Stimulated activated CD4-positive, alpha-beta T cell treated with anti-CD3 and anti-CD28 coated beads, Interleukin-12 subunit alpha, Interleukin-12 subunit beta, amount 100 ng/mL, for 24 hours (primary cell): ENCODE measurements around the gene C1QL1.
"Not testable (repeated sequence)": the region's sequence is repeated elsewhere in the genome, so short reads cannot be mapped to it uniquely, and the experiment has no call there.

Source experiments
- DNase-seq, 2 experiments: peaks; one replicate each; pipeline ENCODE4 v3.0.0-alpha.2; 2020; ENCODE audit warnings: low read depth in 2 of 2

Gene C1QL1

GRCh38 chr17:44961921-44962350 lies 6.2 kb downstream of the C1QL1 start:
- DNase-seq: no peak

GRCh38 chr17:44960691-44961090 lies 7.4 kb downstream of the C1QL1 start:
- no peak for DNase-seq

DNA sequence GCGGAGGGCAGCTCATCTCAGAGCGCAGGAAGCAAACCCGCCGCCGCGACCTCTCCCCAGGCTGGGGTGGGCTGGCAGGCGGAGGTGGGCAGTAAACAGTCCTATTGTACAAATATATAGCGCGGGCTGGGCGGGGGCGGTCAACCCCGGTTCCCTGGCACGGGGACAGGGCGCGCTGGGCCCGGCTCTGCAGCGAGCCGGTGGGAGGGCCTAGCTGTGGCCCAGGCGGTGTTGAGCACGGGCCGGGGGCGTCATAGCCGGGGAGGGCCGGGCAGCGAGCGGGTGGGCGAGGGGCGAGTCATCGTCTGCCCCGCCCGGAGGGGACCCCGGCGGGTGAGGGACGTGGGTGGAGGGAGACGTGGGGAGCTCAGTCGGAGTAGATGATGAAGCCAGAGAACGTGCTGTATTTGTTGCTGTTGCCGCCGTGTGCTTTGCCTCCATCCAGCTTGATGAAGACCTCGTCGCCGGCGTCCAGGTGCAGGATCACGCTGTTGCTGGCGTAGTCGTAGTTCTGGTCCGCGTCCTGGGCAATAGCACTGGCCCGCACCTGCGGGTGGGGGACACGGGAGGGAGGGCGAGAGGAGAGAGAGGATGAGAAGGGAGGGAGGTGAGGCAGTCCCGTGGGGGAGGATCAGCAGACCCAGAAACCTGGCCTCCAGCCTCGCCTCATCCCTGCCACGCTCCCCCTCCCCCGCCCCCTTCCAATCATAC lies 8.1 kb downstream of the C1QL1 start:
- no peak for DNase-seq

GRCh38 chr17:44956998-44957981 lies 10.8 kb downstream of the C1QL1 start:
- DNase-seq: no peak

GRCh38 chr17:44955674-44956425 lies 12.3 kb downstream of the C1QL1 start:
- no peak for DNase-seq

DNA sequence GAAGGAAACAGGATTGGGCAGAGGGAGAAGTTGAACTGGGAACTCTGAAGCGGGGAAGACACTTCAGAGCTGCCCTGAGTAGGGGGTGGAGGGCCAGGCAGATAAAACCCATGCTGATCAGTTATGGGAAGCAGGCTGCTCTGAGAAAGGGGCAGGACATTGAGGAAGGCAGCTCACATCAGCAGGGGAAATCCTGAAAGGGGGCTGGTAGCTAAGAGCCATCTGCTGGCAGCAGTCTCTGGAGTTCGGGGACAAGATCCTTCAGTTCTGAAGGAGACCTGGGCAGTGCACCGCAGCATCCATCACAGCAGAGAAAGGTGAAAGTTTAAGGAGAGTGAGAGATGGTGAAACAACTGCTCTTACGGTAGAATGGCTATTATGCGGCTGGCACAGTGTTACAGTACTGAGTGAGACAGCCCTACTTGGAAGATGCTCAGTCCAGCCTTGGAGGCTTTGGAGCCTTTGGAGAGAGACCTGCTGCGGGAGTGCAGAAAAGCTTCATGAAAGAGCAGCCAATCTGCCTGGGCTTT lies 15.1 kb downstream of the C1QL1 start:
- no peak for DNase-seq

DNA sequence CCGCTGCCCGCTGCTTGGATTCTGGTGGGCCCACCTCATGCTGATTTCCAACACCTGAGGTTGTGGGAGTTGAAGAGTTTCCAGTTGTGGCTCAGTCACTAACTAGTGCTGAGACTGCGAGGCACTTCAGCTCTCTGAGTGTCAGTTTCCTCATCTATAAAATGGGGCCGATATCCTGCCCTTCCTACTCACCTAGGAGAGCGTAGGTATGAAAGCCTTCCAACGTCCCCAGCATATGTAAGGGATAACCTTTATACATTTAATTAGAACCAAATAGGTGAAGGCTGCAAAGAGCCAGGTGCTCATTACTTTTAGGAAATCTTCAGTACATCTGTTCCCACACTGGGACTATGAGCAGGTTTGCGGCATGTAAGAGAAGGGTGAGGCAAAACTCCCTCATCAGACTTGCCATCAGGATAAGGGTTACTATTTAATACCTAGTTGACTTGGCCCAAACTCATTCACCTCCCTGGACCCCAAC lies 19.7 kb downstream of the C1QL1 start:
- no peak for DNase-seq

- DNase-seq: peak; percentile 73 to 94
Measured at GRCh38 chr17:44947461-44948314, 20.4 kb downstream of the C1QL1 start, which contains the start of gene KIF18B. Gene KIF18B (minus strand): TSS chr17:44947773. CDS start chr17:44936344, 11,429 bp downstream.

DNA sequence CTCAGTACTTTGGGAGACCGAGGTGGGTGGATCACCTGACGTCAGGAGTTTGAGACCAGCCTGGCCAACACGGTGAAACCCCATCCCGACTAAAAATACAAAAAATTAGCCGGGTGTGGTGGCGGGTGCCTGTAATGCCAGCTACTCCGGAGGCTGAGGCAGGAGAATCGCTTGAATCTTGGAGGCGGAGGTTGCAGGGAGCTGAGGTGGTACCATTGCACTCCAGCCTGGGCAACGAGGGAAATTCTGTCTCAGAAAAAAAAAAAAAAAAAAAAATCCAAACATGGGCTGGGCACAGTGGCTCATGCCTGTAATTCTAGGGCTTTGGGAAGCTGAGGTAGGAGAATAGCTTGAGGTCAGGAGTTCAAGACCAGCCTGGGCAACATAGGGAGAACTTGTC lies 22.5 kb downstream of the C1QL1 start:
- not testable (repeated sequence) for DNase-seq

- DNase-seq: no peak
Measured at GRCh38 chr17:44942456-44942855, 25.6 kb downstream of the C1QL1 start.

GRCh38 chr17:44941712-44942331 lies 26.3 kb downstream of the C1QL1 start:
- DNase-seq: no peak

- DNase-seq: no peak
Measured at GRCh38 chr17:44940768-44941167, 27.3 kb downstream of the C1QL1 start.

GRCh38 chr17:44940317-44940716 lies 27.8 kb downstream of the C1QL1 start:
- no peak for DNase-seq

GRCh38 chr17:44935116-44935515 lies 33.0 kb downstream of the C1QL1 start:
- no peak for DNase-seq

DNA sequence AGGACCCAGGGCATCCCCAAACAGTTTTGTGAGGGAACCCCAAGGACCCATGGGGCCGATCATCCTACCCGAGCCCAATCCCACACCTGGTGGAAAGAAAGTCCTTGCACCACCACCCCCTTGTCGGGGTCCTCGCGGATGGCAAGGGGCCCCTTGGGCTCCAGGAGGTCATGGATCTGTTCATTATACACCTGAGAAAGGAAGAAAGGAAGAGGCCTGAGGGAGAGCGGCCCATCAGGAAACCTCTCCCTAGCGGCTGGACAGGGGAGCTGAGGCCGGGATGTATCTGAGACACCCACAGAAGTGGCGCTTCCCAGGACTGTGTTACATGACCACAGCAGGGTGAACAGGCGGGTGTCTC lies 33.4 kb downstream of the C1QL1 start:
- no peak for DNase-seq

DNA sequence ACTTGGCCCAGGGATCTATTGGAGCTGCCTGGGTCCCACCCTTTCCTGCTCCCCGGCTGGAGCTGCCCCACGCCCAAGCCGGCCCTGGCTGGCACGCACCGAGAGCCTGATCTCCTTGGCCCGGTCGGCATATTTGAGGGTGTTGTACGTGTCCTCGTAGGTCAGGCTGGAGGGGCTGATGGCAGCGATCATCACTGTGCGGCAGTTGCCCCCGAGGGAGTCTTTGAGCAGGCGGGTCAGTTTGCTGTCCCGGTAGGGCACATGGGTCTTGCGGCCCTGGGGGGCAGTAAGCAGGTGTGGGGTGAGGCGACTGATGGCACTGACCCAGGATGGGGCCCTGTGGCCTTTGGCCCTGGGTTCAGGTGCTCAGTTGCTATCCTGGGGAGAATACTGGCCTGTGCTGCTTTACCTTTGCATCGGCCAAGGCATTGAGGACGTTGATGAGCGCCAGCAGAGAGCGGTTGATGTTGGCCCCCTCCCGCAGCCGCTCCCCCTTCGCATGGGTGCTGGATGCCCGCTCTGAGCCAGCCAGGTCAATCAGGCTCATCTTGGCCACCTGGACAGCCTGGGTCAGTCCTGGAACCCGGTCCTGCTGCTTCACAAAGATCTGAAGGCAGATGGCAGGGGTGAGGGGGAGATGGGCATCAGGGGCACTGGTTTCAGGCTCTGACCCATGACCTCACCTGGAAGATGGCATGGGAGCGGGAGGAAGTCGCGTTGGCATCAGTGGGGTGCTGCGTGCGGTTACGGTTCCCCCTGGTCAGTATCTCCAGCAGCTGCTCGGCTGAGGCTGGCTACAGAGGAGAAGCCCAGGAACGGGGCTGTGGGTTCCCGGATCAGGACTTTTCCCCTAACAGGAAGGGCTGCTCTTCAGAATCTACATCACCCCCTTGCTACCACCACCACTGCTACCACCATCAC lies 34.0 kb downstream of the C1QL1 start:
- DNase-seq: no peak

- DNase-seq: no peak
Measured at GRCh38 chr17:44932787-44933097, 35.4 kb downstream of the C1QL1 start.

DNA sequence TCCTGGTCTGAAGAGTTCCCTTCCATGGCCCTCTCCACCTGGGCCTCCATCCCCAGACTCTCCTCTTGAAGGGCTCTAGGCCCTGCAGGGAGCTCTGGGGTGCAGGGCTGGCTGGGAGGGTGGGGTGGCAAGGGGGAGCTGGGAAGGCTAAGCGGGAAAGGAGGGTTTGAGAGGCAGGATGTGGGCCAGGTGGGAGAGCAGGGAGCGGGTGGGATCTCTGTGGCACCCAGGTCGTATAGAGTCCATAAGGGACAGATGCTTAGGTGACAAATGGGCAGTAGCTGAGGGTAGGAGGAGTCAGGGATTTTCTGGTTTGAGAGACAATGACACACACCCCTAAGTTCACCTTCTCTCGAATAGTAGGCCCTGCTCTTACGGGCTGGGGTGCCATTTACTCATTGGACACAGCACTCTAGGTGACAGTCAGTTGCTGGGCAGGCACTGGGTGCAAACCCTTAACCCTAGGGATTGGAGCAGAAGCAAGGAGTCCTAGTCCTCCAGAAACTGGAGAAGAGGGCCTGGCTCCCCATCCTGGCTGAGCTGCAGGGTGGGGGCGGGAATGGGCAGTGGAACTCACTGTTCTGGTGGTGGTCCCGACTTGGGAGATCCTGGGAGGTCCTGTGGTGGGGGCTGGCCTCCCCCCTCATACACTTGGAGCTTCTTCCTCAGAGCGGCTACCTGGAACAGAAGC lies 35.9 kb downstream of the C1QL1 start:
- DNase-seq: no peak

GRCh38 chr17:44931376-44931775 lies 36.7 kb downstream of the C1QL1 start:
- no peak for DNase-seq
